ENCODE measurements around the gene GAB2.

DNA sequence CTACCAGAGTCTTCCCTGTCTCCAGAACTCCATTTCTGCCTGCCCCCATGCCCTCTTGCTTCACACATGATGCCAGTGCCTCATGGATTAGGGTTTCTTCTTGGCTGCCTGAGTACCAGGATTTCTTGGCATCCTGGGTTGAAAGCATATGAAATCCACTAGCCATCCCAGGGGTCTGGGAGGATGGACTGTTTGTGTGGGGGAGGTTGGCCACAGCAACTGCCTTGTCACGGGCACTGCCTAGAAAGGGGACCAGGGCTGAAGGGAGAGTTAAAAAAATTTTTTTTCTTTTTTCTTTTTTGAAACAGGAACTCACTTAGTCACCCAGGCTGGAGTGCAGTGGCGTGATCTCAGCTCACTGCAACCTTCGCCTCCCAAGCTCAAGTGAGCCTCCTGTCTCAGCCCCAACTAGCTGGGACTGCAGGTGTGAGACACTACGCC, 224.7 kb downstream of the GAB2 start:
- TF ChIP-seq CTCF (conservative IDR thresholded peaks at IDR 0.05; ENCODE audit: low read depth, low read length) (no peak), MXI1 (IDR thresholded peaks at IDR 0.05; ENCODE audit: borderline replicate concordance, low read depth, low read length) (no peak), RAD21 (IDR thresholded peaks at IDR 0.05; ENCODE audit: low read length) (no peak), POLR2A (IDR thresholded peaks at IDR 0.05; ENCODE audit: low read depth, low read length) (no peak), RFX5 (IDR thresholded peaks at IDR 0.05; ENCODE audit: low read depth, low read length) (no peak)
- TF ChIP-seq, protein P1, sequence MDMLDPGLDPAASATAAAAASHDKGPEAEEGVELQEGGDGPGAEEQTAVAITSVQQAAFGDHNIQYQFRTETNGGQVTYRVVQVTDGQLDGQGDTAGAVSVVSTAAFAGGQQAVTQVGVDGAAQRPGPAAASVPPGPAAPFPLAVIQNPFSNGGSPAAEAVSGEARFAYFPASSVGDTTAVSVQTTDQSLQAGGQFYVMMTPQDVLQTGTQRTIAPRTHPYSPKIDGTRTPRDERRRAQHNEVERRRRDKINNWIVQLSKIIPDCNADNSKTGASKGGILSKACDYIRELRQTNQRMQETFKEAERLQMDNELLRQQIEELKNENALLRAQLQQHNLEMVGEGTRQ (IDR thresholded peaks at IDR 0.05; ENCODE audit: low read depth, low read length), result no peak

All from IMR-90 (cell line).